GM08714 (cell line): ENCODE results near the gene KCNK4.
A peak's percentile ranks its signal among the peaks of the same experiment; 100 is the strongest.

Experiments used
- H3K4me3 ChIP-seq: fragments of 200-500 bp; sonication (Bioruptor generic); 2 replicates; pipeline ENCODE4 v1.5.1; 2014; ENCODE audit warnings: mild to moderate bottlenecking, low read length, inconsistent platforms
- ZNF274 ChIP-seq: IDR thresholded peaks from 2 replicates; pipeline ENCODE4 v1.6.1; 2012; ENCODE audit warnings: mild to moderate bottlenecking, low read depth, low read length

KCNK4 gene

DNA sequence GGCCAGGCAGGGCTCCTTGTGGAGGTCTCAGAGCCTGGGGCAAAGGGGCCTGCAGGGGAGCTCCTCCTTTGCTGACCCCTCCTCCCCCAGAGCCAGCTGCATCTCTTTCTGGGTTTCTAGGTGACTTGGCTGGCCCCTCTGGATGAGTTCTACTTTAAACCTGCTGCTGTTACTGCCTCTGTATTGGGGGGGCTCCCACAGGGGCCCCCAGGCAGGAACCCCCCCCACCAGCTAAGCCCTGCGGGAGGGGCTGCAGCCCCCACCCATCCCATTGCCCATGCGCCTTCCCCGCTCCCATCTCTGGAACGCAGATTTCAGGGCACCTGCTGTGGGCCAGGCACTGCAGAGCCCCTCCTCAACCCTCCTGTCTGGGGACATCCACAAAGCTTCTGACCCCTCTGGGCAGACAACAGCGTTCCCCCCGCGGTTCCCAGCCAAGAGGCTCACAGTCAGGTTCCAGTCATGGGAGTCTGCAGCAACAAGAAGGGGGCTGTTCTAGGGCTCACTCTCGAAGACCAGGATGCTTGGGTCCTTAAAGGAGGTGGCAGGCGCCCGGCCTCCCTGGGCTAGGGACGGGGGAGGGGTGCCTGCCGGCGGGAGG is 40.6 kb upstream of the KCNK4 start:
- TF ChIP-seq ZNF274: no peak
- H3K4me3 ChIP-seq: no peak overlapping the region; the same call in 1 of the 2 replicates

GRCh38 chr11:64251016-64251752 is 39.9 kb upstream of the KCNK4 start, which contains the start of gene PLCB3:
Gene PLCB3 (plus strand): TSS chr11:64251530. CDS start chr11:64251650, 120 bp downstream.
- no peak for TF ChIP-seq ZNF274
- peak within 1 kb of the TSS; percentile 80 for H3K4me3 ChIP-seq

DNA sequence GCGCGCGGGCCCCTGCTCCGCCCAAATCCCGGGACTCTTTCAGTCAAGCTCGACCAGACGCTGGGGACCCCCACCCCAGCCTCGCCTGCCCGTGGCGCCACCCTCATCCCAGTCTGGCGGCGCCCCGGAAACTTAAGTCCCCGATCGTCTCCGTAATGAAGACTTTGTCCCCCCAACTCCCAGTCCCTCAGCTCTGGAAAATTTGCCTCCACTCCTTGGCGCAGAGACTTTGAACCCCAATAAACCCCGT is 39.4 kb upstream of the KCNK4 start:
- H3K4me3 ChIP-seq: peak overlapping the region; percentile 80
- TF ChIP-seq ZNF274: no peak

DNA sequence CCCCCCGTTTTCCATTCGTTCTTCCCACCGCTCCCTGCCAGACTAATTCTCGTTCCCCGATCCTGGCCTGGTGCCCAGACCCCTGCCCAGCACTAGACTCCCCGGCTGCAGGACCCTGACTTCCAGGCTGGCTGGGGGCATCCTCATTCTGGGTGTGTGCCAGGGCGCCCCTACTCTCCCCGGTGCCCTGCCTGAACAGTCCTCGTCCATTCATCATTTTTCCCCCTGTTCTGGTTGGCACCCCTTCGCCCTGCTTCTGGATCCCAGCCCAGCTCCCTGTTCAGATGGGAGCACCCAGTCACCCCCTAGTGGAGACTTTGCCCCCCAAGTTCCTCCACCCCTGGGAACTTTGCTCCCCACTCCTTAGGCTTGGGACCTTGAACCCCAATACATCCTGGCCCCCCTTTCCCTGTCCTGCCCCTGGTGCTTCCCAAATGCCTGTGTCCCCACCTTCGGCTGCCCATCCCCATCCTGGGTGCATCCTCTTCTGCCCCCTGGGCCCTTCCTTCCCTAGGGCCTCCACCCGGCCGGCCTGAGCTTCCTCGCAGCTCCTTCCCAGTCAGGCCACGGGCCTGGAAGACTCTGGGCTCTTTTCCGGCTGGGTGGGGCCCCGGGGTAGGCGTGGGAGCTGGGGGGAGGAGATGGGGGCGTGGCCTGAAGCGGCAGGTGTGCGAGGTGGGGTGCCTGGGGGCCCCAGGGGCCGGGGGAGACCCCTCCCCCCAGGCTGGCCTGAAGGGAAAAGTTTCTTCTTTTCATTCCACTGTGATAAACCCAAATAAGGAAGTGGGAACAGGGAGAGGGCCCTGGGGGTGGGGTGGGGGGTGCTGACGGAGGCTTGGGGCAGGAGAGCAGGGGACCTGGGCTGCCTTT is 38.9 kb upstream of the KCNK4 start:
- peak overlapping the region; percentile 80 for H3K4me3 ChIP-seq
- no peak for TF ChIP-seq ZNF274

DNA sequence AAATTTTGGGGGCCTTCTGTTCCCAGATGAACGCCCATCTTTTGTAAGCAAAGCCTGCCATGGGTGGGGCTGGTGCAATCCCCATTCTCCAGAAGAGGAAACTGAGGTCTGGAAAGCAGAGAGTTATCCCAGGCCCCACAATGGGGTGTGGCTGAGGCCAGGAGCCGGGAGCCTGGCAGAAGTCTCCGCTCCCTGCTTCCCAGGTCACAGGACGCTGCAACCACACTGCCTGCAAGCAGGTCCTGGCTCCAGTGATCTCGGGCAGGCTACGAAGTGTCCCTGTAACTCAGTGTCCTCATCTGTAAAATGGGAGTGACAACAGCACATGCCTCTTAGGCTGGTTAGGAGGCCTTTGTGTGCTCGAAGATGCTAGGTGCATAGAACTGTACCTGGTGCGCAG is 38.1 kb upstream of the KCNK4 start:
- no peak overlapping the region for H3K4me3 ChIP-seq
- TF ChIP-seq ZNF274: no peak

GRCh38 chr11:64253481-64253880 is 37.6 kb upstream of the KCNK4 start:
- H3K4me3 ChIP-seq: no peak overlapping the region
- TF ChIP-seq ZNF274: no peak

- no peak overlapping the region for H3K4me3 ChIP-seq
- TF ChIP-seq ZNF274: no peak
Observed at GRCh38 chr11:64254326-64254725, 36.8 kb upstream of the KCNK4 start.

DNA sequence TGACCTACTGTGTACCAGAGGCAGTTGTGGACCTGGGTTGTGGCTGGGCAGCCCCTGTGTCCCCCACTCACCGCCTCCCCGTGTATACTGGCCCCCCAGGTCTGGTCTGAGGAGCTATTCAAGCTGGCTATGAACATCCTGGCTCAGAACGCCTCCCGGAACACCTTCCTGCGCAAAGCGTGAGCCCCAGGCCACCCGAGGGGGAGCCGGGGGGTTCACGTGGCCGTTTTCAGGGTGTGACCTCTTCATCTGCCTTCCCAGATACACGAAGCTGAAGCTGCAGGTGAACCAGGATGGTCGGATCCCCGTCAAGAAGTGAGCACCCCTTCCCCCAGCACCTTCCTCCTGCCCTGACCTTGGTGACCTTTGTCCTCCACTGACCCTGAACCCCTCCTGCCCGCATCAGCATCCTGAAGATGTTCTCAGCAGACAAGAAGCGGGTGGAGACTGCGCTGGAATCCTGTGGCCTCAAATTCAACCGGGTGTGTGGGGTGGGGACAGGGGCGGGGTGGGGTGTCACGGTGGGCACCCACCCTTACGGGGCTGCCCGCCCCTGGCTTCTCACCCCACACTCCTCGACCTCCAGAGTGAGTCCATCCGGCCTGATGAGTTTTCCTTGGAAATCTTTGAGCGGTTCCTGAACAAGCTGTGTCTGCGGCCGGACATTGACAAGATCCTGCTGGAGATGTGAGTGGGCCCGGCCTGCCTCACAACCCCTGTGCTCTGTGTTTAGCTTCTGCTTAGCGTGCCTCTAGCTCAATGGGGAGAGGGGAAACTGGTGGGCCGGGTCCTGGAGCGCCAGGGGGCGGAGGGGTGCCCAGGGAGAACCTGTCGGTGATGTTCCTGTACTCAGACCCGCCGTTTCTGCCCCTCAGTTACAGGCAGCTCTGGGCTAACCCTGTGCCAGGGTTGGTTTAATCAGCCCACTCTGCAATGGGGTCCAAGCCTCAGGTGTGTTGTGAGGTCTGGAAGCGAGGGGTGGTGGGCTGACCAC is 35.7 kb upstream of the KCNK4 start:
- H3K4me3 ChIP-seq: no peak overlapping the region
- TF ChIP-seq ZNF274: no peak

- TF ChIP-seq ZNF274: no peak
- H3K4me3 ChIP-seq: no peak overlapping the region
Observed at GRCh38 chr11:64256300-64256699, 34.8 kb upstream of the KCNK4 start.

GRCh38 chr11:64258356-64258755 is 32.7 kb upstream of the KCNK4 start:
- no peak overlapping the region for H3K4me3 ChIP-seq
- TF ChIP-seq ZNF274: no peak

GRCh38 chr11:64258946-64259532 is 32.1 kb upstream of the KCNK4 start:
- no peak overlapping the region for H3K4me3 ChIP-seq
- TF ChIP-seq ZNF274: no peak

DNA sequence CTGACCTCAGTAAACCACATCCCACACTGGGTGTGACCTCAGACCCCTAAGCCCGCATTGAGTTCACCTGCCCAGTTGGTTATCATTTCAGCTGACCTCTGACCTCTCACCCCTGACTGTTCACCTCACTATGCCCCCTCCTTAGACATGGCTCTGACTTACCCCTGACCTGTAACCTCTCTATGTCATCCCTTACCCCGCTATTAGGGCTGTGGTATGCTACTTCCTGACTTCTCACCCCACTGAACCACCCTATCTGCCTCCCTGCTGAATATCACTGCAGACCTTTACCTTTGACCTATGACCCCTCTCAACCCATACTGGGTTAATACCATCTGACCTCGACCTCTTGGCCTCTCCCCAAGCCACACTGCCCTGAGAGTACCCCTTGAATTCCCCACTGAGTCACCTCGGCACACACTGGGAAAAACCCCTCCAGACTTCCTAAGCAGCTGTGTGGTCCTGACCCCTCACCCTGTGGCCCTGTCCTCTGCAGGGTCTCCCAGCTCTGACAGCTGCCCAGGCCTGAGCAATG is 31.5 kb upstream of the KCNK4 start:
- TF ChIP-seq ZNF274: no peak
- H3K4me3 ChIP-seq: no peak overlapping the region

GRCh38 chr11:64260147-64260708 is 30.9 kb upstream of the KCNK4 start:
- no peak overlapping the region for H3K4me3 ChIP-seq

More at GRCh38 chr11:64260147-64260708, 30.9 kb upstream of the KCNK4 start:
- no peak for TF ChIP-seq ZNF274
